Measurements from ENCODE around the gene SPCS3.

DNA sequence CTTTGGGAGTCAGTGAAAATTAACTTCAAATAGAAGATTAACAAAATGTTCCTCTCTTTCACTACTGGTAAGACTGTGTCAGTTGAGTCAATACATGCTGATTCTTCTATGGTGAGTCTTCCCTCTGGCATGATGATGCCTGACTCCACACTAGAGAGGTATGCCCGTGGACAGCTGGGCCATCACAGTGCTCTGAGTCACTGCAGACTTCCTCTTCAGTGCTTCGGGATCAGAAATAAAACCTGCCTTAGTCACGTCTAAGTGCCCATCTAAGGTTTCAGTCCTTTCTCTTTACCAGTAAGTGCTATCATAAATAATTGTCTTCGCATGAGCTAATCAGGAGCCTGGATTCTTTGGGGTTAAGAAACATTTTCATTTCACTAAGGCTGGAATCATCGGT, 49.1 kb upstream of the SPCS3 start:
- TF ChIP-seq, protein P1, sequence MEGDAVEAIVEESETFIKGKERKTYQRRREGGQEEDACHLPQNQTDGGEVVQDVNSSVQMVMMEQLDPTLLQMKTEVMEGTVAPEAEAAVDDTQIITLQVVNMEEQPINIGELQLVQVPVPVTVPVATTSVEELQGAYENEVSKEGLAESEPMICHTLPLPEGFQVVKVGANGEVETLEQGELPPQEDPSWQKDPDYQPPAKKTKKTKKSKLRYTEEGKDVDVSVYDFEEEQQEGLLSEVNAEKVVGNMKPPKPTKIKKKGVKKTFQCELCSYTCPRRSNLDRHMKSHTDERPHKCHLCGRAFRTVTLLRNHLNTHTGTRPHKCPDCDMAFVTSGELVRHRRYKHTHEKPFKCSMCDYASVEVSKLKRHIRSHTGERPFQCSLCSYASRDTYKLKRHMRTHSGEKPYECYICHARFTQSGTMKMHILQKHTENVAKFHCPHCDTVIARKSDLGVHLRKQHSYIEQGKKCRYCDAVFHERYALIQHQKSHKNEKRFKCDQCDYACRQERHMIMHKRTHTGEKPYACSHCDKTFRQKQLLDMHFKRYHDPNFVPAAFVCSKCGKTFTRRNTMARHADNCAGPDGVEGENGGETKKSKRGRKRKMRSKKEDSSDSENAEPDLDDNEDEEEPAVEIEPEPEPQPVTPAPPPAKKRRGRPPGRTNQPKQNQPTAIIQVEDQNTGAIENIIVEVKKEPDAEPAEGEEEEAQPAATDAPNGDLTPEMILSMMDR (conservative IDR thresholded peaks at IDR 0.05; ENCODE audit: low read depth, low read length): no peak
- no peak for TF ChIP-seq EZH2 (IDR thresholded peaks at IDR 0.05; ENCODE audit: borderline replicate concordance, low read depth, low read length, poor library complexity, severe bottlenecking)

All from A673 (cell line).